ENCODE measurements around the gene TCAP.

Gene TCAP

GRCh38 chr17:39671651-39672521 is 6.7 kb downstream of the TCAP start:
- Histone ChIP-seq H3K9me3 (ENCODE audit: control insufficient read depth, insufficient read depth, low read length) (no peaks in the 10 kb centered on the region), H3K4me1 (ENCODE audit: control insufficient read depth, insufficient read depth, low read length) (peaks cover 17% of the 10 kb centered on the region; the same call in 1 of the 2 replicates), H3K9ac (ENCODE audit: low read depth, low read length) (no peak overlapping the region), H3K4me3 (ENCODE audit: low read depth, low read length) (no peak overlapping the region), H3K27me3 (ENCODE audit: control insufficient read depth, insufficient read depth, low read length) (peaks cover 27% of the 10 kb centered on the region), H3K27ac (ENCODE audit: low read depth, low read length) (no peak overlapping the region), H3K36me3 (ENCODE audit: control insufficient read depth, insufficient read depth, low read length) (peaks cover 8% of the 10 kb centered on the region)

GRCh38 chr17:39672522-39673334 is 7.6 kb downstream of the TCAP start:
- no peak overlapping the region for H3K4me3 ChIP-seq (ENCODE audit: low read depth, low read length)
- peaks cover 11% of the 10 kb centered on the region for H3K36me3 ChIP-seq (ENCODE audit: control insufficient read depth, insufficient read depth, low read length)
- no peak overlapping the region for H3K27ac ChIP-seq (ENCODE audit: low read depth, low read length)
- H3K9me3 ChIP-seq (ENCODE audit: control insufficient read depth, insufficient read depth, low read length), result no peaks in the 10 kb centered on the region
- no peak overlapping the region for H3K9ac ChIP-seq (ENCODE audit: low read depth, low read length)
- peaks cover 13% of the 10 kb centered on the region; the same call in 1 of the 2 replicates for H3K4me1 ChIP-seq (ENCODE audit: control insufficient read depth, insufficient read depth, low read length)
- peaks cover 20% of the 10 kb centered on the region for H3K27me3 ChIP-seq (ENCODE audit: control insufficient read depth, insufficient read depth, low read length)

GRCh38 chr17:39673335-39674081 is 8.4 kb downstream of the TCAP start:
- Histone ChIP-seq H3K27ac (ENCODE audit: low read depth, low read length) (no peak overlapping the region), H3K9ac (ENCODE audit: low read depth, low read length) (no peak overlapping the region), H3K4me1 (ENCODE audit: control insufficient read depth, insufficient read depth, low read length) (peaks cover 16% of the 10 kb centered on the region; the same call in 1 of the 2 replicates), H3K9me3 (ENCODE audit: control insufficient read depth, insufficient read depth, low read length) (no peaks in the 10 kb centered on the region), H3K4me3 (ENCODE audit: low read depth, low read length) (no peak overlapping the region), H3K27me3 (ENCODE audit: control insufficient read depth, insufficient read depth, low read length) (peaks cover 18% of the 10 kb centered on the region), H3K36me3 (ENCODE audit: control insufficient read depth, insufficient read depth, low read length) (peaks cover 17% of the 10 kb centered on the region)

GRCh38 chr17:39674179-39674578 is 9.0 kb downstream of the TCAP start:
- peaks cover 12% of the 10 kb centered on the region; the same call in 1 of the 2 replicates for H3K27me3 ChIP-seq (ENCODE audit: control insufficient read depth, insufficient read depth, low read length)
- no peak overlapping the region for H3K4me3 ChIP-seq (ENCODE audit: low read depth, low read length)
- no peak overlapping the region for H3K9ac ChIP-seq (ENCODE audit: low read depth, low read length)
- no peak overlapping the region for H3K27ac ChIP-seq (ENCODE audit: low read depth, low read length)
- peaks cover 20% of the 10 kb centered on the region for H3K36me3 ChIP-seq (ENCODE audit: control insufficient read depth, insufficient read depth, low read length)
- peaks cover 15% of the 10 kb centered on the region; the same call in 1 of the 2 replicates for H3K4me1 ChIP-seq (ENCODE audit: control insufficient read depth, insufficient read depth, low read length)
- no peaks in the 10 kb centered on the region for H3K9me3 ChIP-seq (ENCODE audit: control insufficient read depth, insufficient read depth, low read length)

GRCh38 chr17:39674702-39675389 is 9.7 kb downstream of the TCAP start:
- Histone ChIP-seq H3K27me3 (ENCODE audit: control insufficient read depth, insufficient read depth, low read length) (peaks cover 5% of the 10 kb centered on the region; the same call in 1 of the 2 replicates), H3K4me3 (ENCODE audit: low read depth, low read length) (no peak overlapping the region), H3K9ac (ENCODE audit: low read depth, low read length) (no peak overlapping the region), H3K36me3 (ENCODE audit: control insufficient read depth, insufficient read depth, low read length) (peaks cover 20% of the 10 kb centered on the region), H3K27ac (ENCODE audit: low read depth, low read length) (peak overlapping the region; percentile 45), H3K9me3 (ENCODE audit: control insufficient read depth, insufficient read depth, low read length) (no peaks in the 10 kb centered on the region), H3K4me1 (ENCODE audit: control insufficient read depth, insufficient read depth, low read length) (peaks cover 15% of the 10 kb centered on the region; the same call in 1 of the 2 replicates)

GRCh38 chr17:39675390-39676082 is 10.4 kb downstream of the TCAP start:
- peaks cover 15% of the 10 kb centered on the region; the same call in 1 of the 2 replicates for H3K4me1 ChIP-seq (ENCODE audit: control insufficient read depth, insufficient read depth, low read length)
- H3K9me3 ChIP-seq (ENCODE audit: control insufficient read depth, insufficient read depth, low read length), result no peaks in the 10 kb centered on the region
- no peak overlapping the region for H3K9ac ChIP-seq (ENCODE audit: low read depth, low read length)
- no peak overlapping the region for H3K4me3 ChIP-seq (ENCODE audit: low read depth, low read length)
- peak overlapping the region; percentile 45 for H3K27ac ChIP-seq (ENCODE audit: low read depth, low read length)
- no peaks in the 10 kb centered on the region for H3K27me3 ChIP-seq (ENCODE audit: control insufficient read depth, insufficient read depth, low read length)
- H3K36me3 ChIP-seq (ENCODE audit: control insufficient read depth, insufficient read depth, low read length), result peaks cover 24% of the 10 kb centered on the region

GRCh38 chr17:39676198-39676819 is 11.2 kb downstream of the TCAP start:
- peaks cover 28% of the 10 kb centered on the region for H3K36me3 ChIP-seq (ENCODE audit: control insufficient read depth, insufficient read depth, low read length)

GRCh38 chr17:39677072-39677471 is 11.9 kb downstream of the TCAP start:
- H3K4me1 ChIP-seq (ENCODE audit: control insufficient read depth, insufficient read depth, low read length), result peaks cover 13% of the 10 kb centered on the region; the same call in 1 of the 2 replicates
- no peak overlapping the region for H3K27ac ChIP-seq (ENCODE audit: low read depth, low read length)
- peaks cover 32% of the 10 kb centered on the region for H3K36me3 ChIP-seq (ENCODE audit: control insufficient read depth, insufficient read depth, low read length)
- no peaks in the 10 kb centered on the region for H3K9me3 ChIP-seq (ENCODE audit: control insufficient read depth, insufficient read depth, low read length)
- H3K4me3 ChIP-seq (ENCODE audit: low read depth, low read length), result no peak overlapping the region
- H3K27me3 ChIP-seq (ENCODE audit: control insufficient read depth, insufficient read depth, low read length), result no peaks in the 10 kb centered on the region
- no peak overlapping the region for H3K9ac ChIP-seq (ENCODE audit: low read depth, low read length)

More at GRCh38 chr17:39676198-39676819, 11.2 kb downstream of the TCAP start:
- Histone ChIP-seq H3K27ac (ENCODE audit: low read depth, low read length) (no peak overlapping the region), H3K9ac (ENCODE audit: low read depth, low read length) (no peak overlapping the region), H3K9me3 (ENCODE audit: control insufficient read depth, insufficient read depth, low read length) (no peaks in the 10 kb centered on the region), H3K4me1 (ENCODE audit: control insufficient read depth, insufficient read depth, low read length) (peaks cover 15% of the 10 kb centered on the region; the same call in 1 of the 2 replicates), H3K27me3 (ENCODE audit: control insufficient read depth, insufficient read depth, low read length) (no peaks in the 10 kb centered on the region), H3K4me3 (ENCODE audit: low read depth, low read length) (no peak overlapping the region)

GRCh38 chr17:39677542-39678339 is 12.6 kb downstream of the TCAP start:
- Histone ChIP-seq H3K27ac (ENCODE audit: low read depth, low read length) (no peak overlapping the region), H3K4me3 (ENCODE audit: low read depth, low read length) (no peak overlapping the region), H3K9me3 (ENCODE audit: control insufficient read depth, insufficient read depth, low read length) (no peaks in the 10 kb centered on the region), H3K27me3 (ENCODE audit: control insufficient read depth, insufficient read depth, low read length) (no peaks in the 10 kb centered on the region), H3K36me3 (ENCODE audit: control insufficient read depth, insufficient read depth, low read length) (peaks cover 32% of the 10 kb centered on the region), H3K9ac (ENCODE audit: low read depth, low read length) (no peak overlapping the region), H3K4me1 (ENCODE audit: control insufficient read depth, insufficient read depth, low read length) (0 out of 2 replicates have a peak, but pooled peaks cover 10% of the 10 kb centered on the region)
